GM21360 (cell line): ENCODE data around the gene SPAG6.

Experiments
- ATAC-seq: cut with Tn5 transposase; IDR thresholded peaks from one replicate; pipeline ENCODE4 v1.9.1; 2021; ENCODE audit warnings: mild to moderate bottlenecking, moderate library complexity; ENCODE audit not compliant: unreplicated experiment

SPAG6 gene

GRCh38 chr10:22456486-22456885, 111.2 kb downstream of the SPAG6 start:
- no peak for ATAC-seq

- ATAC-seq: no peak
These were observed 113.2 kb downstream of the SPAG6 start for GRCh38 chr10:22458272-22459038.

DNA sequence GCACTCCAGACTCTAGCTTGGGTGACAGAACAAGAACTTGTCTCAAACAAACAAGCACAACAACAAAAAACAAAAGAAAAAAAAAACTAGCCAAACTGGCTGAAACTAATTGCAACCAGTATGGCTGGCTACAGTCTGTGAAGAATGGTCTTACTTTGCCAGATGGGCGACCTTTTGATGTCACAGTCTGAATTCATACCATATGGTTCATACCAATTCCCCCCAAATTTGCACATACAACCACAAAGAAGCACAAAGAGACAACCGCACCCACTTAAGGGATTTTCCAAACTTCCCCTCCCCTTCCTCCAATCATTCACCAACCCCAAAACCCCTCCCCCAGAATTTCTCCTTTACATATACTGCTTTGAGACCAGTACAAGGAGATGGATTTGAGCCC, 114.2 kb downstream of the SPAG6 start:
- ATAC-seq: no peak

- ATAC-seq: no peak
These were observed 114.8 kb downstream of the SPAG6 start for GRCh38 chr10:22460101-22460500.

DNA sequence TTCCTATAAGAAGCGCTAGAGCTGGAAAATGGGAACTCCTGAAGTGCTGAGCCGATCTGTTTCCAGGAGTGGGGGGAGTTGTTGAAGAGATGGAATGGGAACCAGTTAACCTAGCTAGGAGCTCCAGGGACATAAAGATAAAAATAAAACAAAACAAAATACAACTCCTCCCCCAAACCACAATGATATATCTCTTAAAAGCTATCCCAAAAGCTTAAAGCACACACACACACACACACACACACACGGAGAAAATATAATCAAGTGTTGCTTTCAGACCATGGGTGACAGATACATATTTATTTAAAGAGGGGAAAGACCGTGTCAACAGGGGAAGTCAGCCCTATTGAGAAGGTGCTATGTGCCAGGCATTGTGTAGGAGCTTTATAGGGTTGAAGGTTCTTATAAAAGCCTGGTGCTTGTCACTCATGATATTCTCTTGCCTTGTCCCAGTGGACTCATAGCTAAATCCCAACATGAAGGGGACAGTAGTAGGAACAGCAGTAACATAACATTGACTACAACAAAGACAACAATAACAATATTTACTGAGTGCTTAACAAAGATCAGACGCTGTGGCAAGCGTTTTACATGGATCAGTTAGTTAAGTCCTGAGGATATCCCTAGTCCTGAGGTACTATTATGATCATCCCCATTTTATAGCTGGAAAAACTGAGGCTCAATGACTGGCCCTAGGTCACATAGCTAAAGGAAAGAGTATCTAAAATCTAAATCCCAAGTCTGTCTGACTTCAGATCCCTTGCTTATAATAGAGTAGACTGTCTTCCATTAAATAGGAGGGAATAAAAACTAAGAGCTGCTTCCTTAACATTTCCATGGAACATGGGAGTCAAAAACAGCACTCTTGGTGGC, 115.5 kb downstream of the SPAG6 start:
- no peak for ATAC-seq

DNA sequence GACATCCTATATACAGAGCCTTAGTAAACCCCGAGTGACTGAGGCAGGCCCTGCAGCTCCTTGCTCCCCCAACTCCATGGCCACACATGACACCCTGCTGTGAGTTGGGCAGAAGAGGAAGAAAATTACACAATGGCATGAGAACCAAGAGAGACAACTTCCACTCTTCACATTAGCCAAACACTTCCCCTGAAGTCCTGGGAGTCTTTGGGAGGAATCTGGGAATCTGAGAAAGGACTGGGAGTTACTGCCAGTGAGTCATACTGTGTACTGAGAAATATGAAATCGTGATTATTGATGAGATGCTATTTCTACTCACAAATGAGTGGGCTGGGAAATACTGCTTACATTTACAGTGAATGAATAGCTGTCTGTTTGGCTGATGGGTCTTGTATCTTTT, 116.6 kb downstream of the SPAG6 start:
- no peak for ATAC-seq

GRCh38 chr10:22463255-22463654, 118.0 kb downstream of the SPAG6 start:
- no peak for ATAC-seq

- no peak for ATAC-seq
These were observed 119.8 kb downstream of the SPAG6 start for GRCh38 chr10:22464966-22465629.

DNA sequence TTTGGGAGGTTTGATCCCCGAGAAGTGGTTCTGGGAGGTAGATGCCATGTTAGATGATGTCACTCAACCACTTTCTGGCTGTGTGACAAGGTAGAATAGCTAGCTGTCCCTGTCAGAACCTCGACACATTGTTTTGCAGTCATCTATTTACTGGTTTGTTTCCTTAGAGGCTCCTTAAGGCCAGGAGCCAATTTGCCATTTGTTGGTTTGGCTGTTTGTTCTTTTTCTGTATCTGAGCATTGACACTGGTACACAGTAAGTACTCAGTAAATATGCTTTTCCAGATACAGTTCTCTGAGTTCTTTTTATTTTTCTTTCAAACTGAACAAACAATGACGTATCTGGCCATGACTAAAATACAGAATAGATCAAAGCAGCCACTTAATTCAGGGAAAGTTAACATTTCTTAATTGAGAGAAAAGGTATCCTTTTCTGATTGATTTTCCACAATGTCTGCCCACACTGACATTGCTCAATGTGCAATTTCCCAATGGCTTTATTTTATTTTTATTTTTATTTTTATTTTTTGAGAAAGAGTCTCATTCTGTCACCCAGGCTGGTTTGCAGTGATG, 121.6 kb downstream of the SPAG6 start:
- ATAC-seq: no peak
